H7 (cell line): ENCODE data around the gene DBN1. TPM values are rescaled to one million over a fixed set of nuclear protein-coding genes. Genes with fewer than 3 reads are reported as not detected.

Experiments used
- DNase-seq: peaks from one replicate; pipeline ENCODE4 v3.0.0; 2012
- H3K27me3 ChIP-seq: 2 replicates; pipeline ENCODE4 v1.6.0; 2011; ENCODE audit warnings: mild to moderate bottlenecking, low read length; ENCODE audit not compliant: control insufficient read depth, insufficient read depth
- H3K36me3 ChIP-seq: replicated peaks from 2 replicates; pipeline ENCODE4 v1.5.1; 2011; ENCODE audit warnings: low read length; ENCODE audit not compliant: control insufficient read depth, insufficient read depth
- H3K4me3 ChIP-seq: 2 replicates; pipeline ENCODE4 v1.5.1; 2011; ENCODE audit warnings: low read depth, mild to moderate bottlenecking, control low read depth, low read length, moderate library complexity; ENCODE audit not compliant: insufficient read depth
- total RNA-seq: library from RNA; depleted of rRNA; stranded (reverse); fragments of >200 nt; shearing (Covaris generic); gene quantifications from 2 replicates; pipeline ENCODE4 v1.2.3, GENCODE V29; 2014

The DBN1 gene
- total RNA-seq, 1 experiment from 2014 or later = 216 TPM

GRCh38 chr5:177432143-177432838 is 41.1 kb downstream of the DBN1 start:
- Histone ChIP-seq H3K36me3 (peaks cover 29% of the 10 kb centered on the region), H3K27me3 (no peaks in the 10 kb centered on the region), H3K4me3 (no peak overlapping the region)
- no peak for DNase-seq

- H3K36me3 ChIP-seq = peaks cover 26% of the 10 kb centered on the region
- DNase-seq = no peak
- no peak overlapping the region for H3K4me3 ChIP-seq
- H3K27me3 ChIP-seq = no peaks in the 10 kb centered on the region
Measured at GRCh38 chr5:177431317-177432142, 41.9 kb downstream of the DBN1 start.

DNA sequence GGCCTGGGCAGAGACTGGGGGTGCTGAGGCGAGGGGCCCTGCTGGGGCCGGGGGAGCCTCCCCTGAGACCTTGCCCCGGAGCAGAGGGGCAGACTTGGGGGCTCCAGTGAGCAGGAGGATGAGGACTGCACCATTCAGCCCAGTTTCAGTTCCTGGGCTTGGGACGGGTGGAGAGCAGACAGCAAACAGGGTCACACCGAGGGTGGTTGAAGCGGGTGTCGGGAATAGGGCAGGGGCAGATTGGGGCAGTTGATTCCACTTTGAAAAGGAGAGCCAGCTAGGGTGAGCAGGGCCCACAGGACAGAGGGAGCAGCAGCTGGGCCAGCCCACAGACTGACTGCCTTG is 42.5 kb downstream of the DBN1 start:
- no peaks in the 10 kb centered on the region for H3K27me3 ChIP-seq
- H3K36me3 ChIP-seq = peaks cover 26% of the 10 kb centered on the region
- H3K4me3 ChIP-seq = no peak overlapping the region
- DNase-seq = peak; percentile 34

DNA sequence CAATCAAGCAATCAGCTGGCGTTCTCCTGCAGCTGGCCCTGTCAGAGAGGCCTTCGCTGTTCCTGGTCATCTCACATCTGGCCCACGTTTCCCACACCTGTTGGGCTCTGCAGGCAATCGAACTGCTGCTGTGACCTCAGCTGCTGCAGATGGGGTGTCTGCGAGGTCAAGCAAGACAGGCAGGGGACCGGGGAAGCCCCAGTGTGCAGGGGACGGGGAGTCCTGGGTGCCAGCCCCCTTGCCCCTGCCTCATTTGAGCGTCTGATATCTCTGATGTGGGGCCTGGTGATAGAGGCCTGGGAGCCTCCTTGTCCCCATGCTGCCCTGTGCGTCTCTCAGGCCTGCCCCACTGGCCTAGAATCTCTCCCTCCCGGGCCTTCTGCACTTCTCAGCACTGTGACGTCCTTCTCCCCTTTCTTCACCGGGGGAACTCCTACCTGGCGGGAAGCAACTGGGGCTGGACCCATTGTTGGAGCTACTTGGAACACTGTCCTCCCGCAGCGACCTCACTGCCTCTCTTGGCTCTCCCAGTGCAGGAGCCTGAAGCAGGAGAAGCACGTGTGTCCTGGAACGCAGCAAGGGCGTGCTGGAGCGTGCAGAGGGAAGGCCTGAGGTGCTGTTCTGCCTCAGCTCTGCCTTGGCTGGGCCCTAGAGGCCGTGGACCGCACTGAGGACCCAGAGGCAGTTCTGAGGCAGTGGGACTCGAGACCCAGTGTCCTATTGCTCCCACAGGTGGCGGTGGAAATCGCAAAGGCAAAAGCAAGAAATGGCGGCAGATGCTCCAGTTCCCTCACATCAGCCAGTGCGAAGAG is 43.1 kb downstream of the DBN1 start:
- DNase-seq = no peak
- Histone ChIP-seq H3K4me3 (no peak overlapping the region), H3K27me3 (no peaks in the 10 kb centered on the region), H3K36me3 (peaks cover 24% of the 10 kb centered on the region)

DNA sequence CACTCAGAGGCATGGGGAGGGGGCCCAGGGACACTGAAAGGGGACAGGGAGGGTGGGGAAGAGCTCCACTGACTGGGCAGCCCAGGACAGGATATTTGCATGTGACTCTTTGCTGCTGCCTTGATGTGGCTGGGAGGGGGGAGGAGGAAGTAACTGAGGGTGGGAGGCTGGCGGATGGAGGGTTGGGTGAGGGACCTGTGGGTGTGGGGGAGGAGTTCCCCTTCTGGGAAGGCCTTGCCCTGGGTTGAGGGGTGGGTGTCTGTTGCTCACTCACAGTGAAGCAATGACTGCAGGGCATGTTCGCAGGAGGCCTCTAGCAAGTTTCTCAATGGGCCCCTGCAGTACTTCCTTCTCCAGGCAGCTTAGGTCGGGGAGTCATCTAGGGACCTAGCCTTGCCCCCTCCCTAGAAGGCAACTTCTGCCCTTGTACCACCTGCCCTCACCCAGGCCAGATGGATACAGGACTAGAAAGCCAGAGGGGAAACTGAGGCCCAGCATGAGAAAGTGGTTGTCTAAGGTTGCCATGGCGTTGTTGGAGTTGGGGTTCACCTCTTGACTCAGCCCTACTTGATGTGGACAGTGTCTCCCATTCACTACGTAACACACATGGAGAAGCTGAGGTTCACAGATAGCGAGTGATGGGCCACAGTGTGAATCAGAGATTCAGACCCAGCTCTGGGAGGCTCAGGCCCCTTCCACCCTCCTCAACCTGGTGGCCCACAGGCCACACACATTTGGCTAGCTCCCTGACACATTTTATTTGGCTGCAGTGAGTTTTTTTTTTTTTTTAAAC is 44.0 kb downstream of the DBN1 start:
- peaks cover 19% of the 10 kb centered on the region for H3K36me3 ChIP-seq
- H3K27me3 ChIP-seq = no peaks in the 10 kb centered on the region
- DNase-seq = peak; percentile 69

GRCh38 chr5:177428574-177429217 is 44.7 kb downstream of the DBN1 start:
- no peak for DNase-seq
- H3K4me3 ChIP-seq = no peak overlapping the region
- no peaks in the 10 kb centered on the region for H3K27me3 ChIP-seq
- peaks cover 16% of the 10 kb centered on the region for H3K36me3 ChIP-seq

More for the DNA sequence above, 44.0 kb downstream of the DBN1 start:
- no peak overlapping the region for H3K4me3 ChIP-seq

- Histone ChIP-seq H3K36me3 (peaks cover 14% of the 10 kb centered on the region), H3K4me3 (no peak overlapping the region), H3K27me3 (no peaks in the 10 kb centered on the region)
- DNase-seq = no peak
Measured at GRCh38 chr5:177427919-177428573, 45.4 kb downstream of the DBN1 start.

DNA sequence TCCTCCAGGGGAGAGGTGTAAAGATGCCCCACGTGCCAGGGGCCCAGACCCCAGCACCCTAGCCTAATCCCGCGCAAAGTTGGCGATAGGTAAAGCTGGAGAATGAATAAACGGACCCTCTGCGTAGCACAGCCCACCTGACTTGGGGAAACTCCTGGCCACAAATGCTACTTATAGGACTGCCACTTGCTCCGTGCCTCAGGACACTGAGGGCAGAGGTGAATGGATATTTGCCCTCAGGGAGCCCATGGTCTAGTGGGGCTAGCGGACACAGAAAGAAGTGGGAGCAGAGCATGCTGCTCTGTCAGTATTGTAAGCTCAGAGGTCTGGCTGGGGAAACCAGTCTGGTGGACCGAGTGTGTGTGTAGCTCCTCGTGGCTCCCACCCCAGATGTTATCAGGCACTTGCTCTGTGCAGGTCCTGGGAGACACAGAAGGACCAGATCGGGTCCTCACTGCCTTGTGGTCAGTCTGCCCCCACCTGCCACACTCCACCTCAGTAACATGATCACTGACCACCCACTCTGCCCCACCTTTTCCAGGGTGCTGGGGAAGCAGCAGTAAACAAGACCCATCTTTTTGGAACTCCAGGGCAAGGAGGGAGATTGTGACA is 46.1 kb downstream of the DBN1 start:
- H3K36me3 ChIP-seq = peaks cover 6% of the 10 kb centered on the region
- peak overlapping the region; percentile 96 for H3K4me3 ChIP-seq
- no peak for DNase-seq
- no peaks in the 10 kb centered on the region for H3K27me3 ChIP-seq

DNA sequence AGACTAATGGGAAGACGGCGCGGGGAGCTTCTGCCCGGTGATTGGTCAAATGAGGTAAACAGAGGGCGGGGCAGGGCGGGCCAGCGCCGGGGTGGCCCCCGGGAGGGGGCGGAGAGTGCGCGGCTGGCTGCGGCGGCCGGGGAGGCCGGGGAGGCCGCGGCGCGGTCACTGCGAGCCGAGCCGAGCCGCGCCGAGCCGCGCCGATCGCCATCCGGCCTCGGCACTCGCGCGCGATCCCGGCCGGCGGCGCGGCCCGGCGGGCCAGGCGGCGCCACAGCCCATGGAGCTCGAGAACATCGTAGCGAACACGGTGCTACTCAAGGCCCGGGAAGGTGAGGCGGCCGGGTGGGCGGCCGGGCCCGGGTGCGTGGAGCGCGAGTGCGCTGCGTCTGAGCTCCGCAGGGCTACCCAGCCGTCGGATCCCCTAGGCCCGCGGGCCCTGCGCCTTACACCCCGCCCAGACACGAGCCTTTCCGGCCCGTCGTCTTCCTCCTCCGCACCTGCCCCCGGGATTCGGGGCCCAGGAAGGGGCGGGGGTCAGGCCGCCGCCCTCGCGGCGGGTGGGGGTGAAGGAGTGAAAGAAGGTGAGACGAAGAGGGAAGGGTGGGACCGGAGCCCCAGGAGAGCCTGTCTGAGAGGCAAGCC is 46.7 kb downstream of the DBN1 start, which contains the start of gene GRK6:
Gene GRK6 (plus strand): TSS at position 111 of the 645 bp plus-strand sequence. CDS start 170 bp downstream, at position 281.
- Histone ChIP-seq H3K4me3 (peak within 1 kb of the TSS; percentile 96), H3K27me3 (no peaks in the 10 kb centered on the region), H3K36me3 (peaks cover 5% of the 10 kb centered on the region)
- peak; percentile 100 for DNase-seq

DNA sequence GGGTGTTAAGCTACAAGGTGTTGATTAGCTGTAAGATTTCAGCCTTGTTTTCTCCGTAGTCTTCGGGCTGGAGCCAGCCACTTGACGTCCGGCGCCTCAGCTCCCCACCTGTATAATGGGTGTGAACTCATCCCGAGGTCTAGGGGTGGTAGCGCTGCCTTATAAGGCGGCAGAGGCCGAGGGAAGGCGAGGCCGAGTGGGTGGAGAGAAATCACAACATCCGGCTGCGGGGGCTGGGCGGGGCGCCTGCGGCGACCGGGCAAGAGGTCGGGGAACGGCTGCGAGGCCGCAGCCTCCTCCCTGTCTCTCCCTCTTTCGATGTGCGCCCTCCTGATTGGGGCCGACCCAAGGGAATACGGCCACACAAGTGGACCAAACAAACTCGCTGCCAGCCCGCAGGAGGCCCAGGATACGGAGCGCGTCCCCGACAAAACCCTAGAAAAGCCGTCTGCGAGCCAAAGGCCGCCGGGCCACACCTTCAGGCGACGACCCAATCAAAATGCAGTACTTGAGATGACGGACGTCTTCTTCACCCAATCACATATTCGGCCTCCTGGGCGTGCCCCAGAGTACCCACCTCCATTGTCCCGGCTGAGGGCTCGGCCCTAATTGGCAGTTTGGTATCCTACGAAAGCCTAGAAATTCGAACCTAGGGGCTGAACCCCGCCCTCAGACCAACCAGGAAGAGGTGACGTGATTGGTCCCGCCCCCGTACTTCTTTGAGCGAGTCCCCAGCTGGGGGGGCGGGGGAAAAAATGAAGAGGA is 47.5 kb downstream of the DBN1 start:
- DNase-seq = peak; percentile 99
- Histone ChIP-seq H3K27me3 (no peaks in the 10 kb centered on the region), H3K4me3 (peak overlapping the region; percentile 69), H3K36me3 (peaks cover 4% of the 10 kb centered on the region)

DNA sequence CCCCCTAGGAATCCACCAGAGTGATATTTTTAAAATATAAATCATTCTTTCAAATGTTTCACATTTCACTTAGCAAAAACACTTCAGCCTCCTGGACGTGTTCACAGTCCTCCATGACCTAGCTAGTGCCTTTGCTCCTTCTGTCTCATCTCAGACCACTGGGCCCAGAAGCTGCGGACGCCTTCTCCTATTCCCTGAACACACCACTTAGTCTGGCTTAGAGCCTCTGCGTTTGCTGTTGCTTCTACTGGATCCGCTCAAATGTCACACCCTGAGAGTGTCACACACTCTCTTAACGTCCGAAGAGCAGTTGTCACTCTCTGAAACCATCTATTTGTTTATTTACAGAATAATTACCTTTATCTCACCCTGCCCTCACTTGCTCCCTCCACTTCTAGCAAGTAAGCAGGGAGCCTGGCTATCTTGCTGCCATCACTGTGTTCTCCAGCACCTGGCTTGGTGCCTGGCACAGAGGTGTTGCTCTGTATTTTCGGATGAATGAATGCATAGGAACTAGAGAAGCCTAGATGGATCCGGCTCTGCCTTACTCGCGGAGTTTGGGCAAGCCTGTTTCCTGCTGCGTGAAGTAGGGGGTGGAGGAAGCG is 48.1 kb downstream of the DBN1 start:
- Histone ChIP-seq H3K27me3 (no peaks in the 10 kb centered on the region), H3K4me3 (peak overlapping the region; percentile 69), H3K36me3 (peaks cover 1% of the 10 kb centered on the region; the same call in 1 of the 2 replicates)
- DNase-seq = no peak

GRCh38 chr5:177423671-177424070 is 49.8 kb downstream of the DBN1 start:
- no peak overlapping the region for H3K4me3 ChIP-seq
- H3K27me3 ChIP-seq = no peaks in the 10 kb centered on the region
- no peak for DNase-seq
- H3K36me3 ChIP-seq = no peaks in the 10 kb centered on the region; the same call in 1 of the 2 replicates
